Lung (tissue), 12 donors: ENCODE results near the gene NFATC2. TPM values are rescaled to one million over a fixed set of nuclear protein-coding genes. Genes with fewer than 3 reads are reported as not detected.
A peak's percentile ranks its signal among the peaks of the same experiment; 100 is the strongest.

Experiments
- ATAC-seq: fragments of 200-7000 bp; cut with Tn5 transposase; one replicate; pipeline ENCODE4 v1.9.1; 2020; ENCODE audit warnings: moderate number of reproducible peaks; ENCODE audit not compliant: insufficient read depth, low FRiP score
- DNase-seq, 3 donors: peaks; one replicate each; pipeline ENCODE4 v3.0.0-alpha.2; 2013 to 2017
- H3K27ac ChIP-seq, 2 donors: one replicate each; pipeline ENCODE4 v1.5.1; 2013; ENCODE audit warnings: mild to moderate bottlenecking in 2 of 2, moderate library complexity in 2 of 2, control low read depth in 1 of 2, inconsistent platforms in 1 of 2, low read depth in 1 of 2, low read length in 1 of 2
- H3K27me3 ChIP-seq, 3 donors: one replicate each; pipeline ENCODE4 v1.5.1; 2013; ENCODE audit warnings: low read length in 2 of 3; ENCODE audit not compliant: control insufficient read depth in 3 of 3, insufficient read depth in 3 of 3
- H3K36me3 ChIP-seq, 4 donors: one replicate each; pipeline ENCODE4 v1.5.1; 2013; ENCODE audit warnings: low read length in 4 of 4, mild to moderate bottlenecking in 1 of 4, moderate library complexity in 1 of 4; ENCODE audit not compliant: control insufficient read depth in 4 of 4, insufficient read depth in 4 of 4
- H3K4me1 ChIP-seq, 5 donors: one replicate each; pipeline ENCODE4 v1.5.1; 2013; ENCODE audit warnings: low read length in 5 of 5, mild to moderate bottlenecking in 2 of 5, moderate library complexity in 1 of 5; ENCODE audit not compliant: control insufficient read depth in 5 of 5, insufficient read depth in 5 of 5
- H3K4me3 ChIP-seq: one replicate; pipeline ENCODE4 v1.5.1; 2013; ENCODE audit warnings: mild to moderate bottlenecking, control low read depth, moderate library complexity
- H3K9ac ChIP-seq, 2 donors: one replicate each; pipeline ENCODE4 v1.5.1; 2013; ENCODE audit warnings: low read length in 2 of 2, control low read depth in 1 of 2; ENCODE audit not compliant: insufficient read depth in 1 of 2
- H3K9me3 ChIP-seq, 4 donors: one replicate each; pipeline ENCODE4 v1.5.1; 2013; ENCODE audit warnings: low read length in 3 of 4, mild to moderate bottlenecking in 1 of 4, moderate library complexity in 1 of 4; ENCODE audit not compliant: control insufficient read depth in 4 of 4, insufficient read depth in 3 of 4
- CTCF ChIP-seq: IDR thresholded peaks from 2 replicates; pipeline ENCODE4 v1.5.1; 2012; ENCODE audit warnings: mild to moderate bottlenecking; ENCODE audit errors: control extremely low read depth, extremely low read depth
- WGBS, 2 donors: extraction: QIAGEN DNeasy Blood & Tissue Kit; methylation state at CpG; one replicate each; pipeline ENCODE4 v1.1.7; 2013; 5-methylcytosine and 5-hydroxymethylcytosine counted together
- polyA plus RNA-seq, 2 donors: library from polyadenylated mRNA; stranded (reverse); fragments of 200-250 nt; gene quantifications; one replicate each; pipeline ENCODE4 v1.2.1, GENCODE V29; 2013
- total RNA-seq, 2 donors: library from RNA; depleted of rRNA in 1 of 2; stranded (reverse); fragments of >200 nt in 1 of 2; gene quantifications; one replicate each; pipeline ENCODE4 v1.2.1, GENCODE V29; 2014 to 2021
- donor health status: control.
- donor health status: control.
- donor health status: Bipolar disorder and iron deficiency.
- donor health status: healthy.
- donor health status: DM: yes; HTN: yes; CAD: no.

NFATC2 gene
- total and polyA plus RNA-seq, 4 donors = 1.3 to 8.7 (median 4.7) TPM

GRCh38 chr20:51383891-51384510, 158.5 kb downstream of the NFATC2 start:
- no peaks in the 10 kb centered on the region for H3K36me3 ChIP-seq
- ATAC-seq (no peak), DNase-seq (no peak)
- no peak overlapping the region for H3K4me3 ChIP-seq
- no peak overlapping the region for H3K9ac ChIP-seq
- no peak overlapping the region for H3K27ac ChIP-seq
- no peaks in the 10 kb centered on the region for H3K9me3 ChIP-seq
- peaks cover 0 to 13% (median 0%) of the 10 kb centered on the region in 5 donors for H3K4me1 ChIP-seq
- 91 to 92% methylated on average over 11 of the region's 11 CpGs for WGBS, 2 donors
- H3K27me3 ChIP-seq = no peaks in the 10 kb centered on the region
- TF ChIP-seq CTCF = no peak

GRCh38 chr20:51382986-51383821, 159.3 kb downstream of the NFATC2 start:
- Histone ChIP-seq H3K9ac (no peak overlapping the region), H3K27me3 (no peaks in the 10 kb centered on the region), H3K36me3 (no peaks in the 10 kb centered on the region), H3K4me3 (no peak overlapping the region), H3K4me1 (peaks cover 0 to 13% (median 0%) of the 10 kb centered on the region in 5 donors), H3K9me3 (no peaks in the 10 kb centered on the region), H3K27ac (no peak overlapping the region)
- 68 to 73% methylated on average over 23 of the region's 23 CpGs for WGBS, 2 donors
- no peak for TF ChIP-seq CTCF
- ATAC-seq (no peak), DNase-seq (peak in 2 of 3 donors; percentile 38 to 42)

GRCh38 chr20:51382111-51382985, 160.2 kb downstream of the NFATC2 start:
- H3K9me3 ChIP-seq = no peaks in the 10 kb centered on the region
- no peak for DNase-seq
- H3K27ac ChIP-seq = no peak overlapping the region
- no peak for TF ChIP-seq CTCF
- H3K36me3 ChIP-seq = no peaks in the 10 kb centered on the region
- no peak overlapping the region for H3K9ac ChIP-seq
- H3K4me3 ChIP-seq = no peak overlapping the region
- no peak for ATAC-seq
- peaks cover 0 to 5% (median 0%) of the 10 kb centered on the region in 5 donors for H3K4me1 ChIP-seq
- H3K27me3 ChIP-seq = no peaks in the 10 kb centered on the region
- WGBS, 2 donors = 90 to 91% methylated on average over 17 of the region's 17 CpGs
